Measurements from ENCODE around the gene QRICH1.
A peak's percentile ranks its signal among the peaks of the same experiment; 100 is the strongest.
"Not testable (repeated sequence)": the region's sequence is repeated elsewhere in the genome, so short reads cannot be mapped to it uniquely, and the experiment has no call there.

The QRICH1 gene

GRCh38 chr3:49017971-49018706 lies 75.7 kb downstream of the QRICH1 start, which contains the start of gene DALRD3:
DALRD3 (minus strand) TSS chr3:49018580; CDS start chr3:49018564, 16 bp downstream.
- no peak for DNase-seq (ENCODE audit: low read depth, low spot score)

GRCh38 chr3:49017229-49017970 lies 76.5 kb downstream of the QRICH1 start:
- DNase-seq (ENCODE audit: low read depth, low spot score) = no peak

- no peak for DNase-seq (ENCODE audit: low read depth, low spot score)
These were observed 77.2 kb downstream of the QRICH1 start for GRCh38 chr3:49016414-49017228.

GRCh38 chr3:49015765-49016164 lies 78.1 kb downstream of the QRICH1 start:
- DNase-seq (ENCODE audit: low read depth, low spot score) = no peak

- DNase-seq (ENCODE audit: low read depth, low spot score) = no peak
These were observed 78.8 kb downstream of the QRICH1 start for GRCh38 chr3:49015072-49015471.

- DNase-seq (ENCODE audit: low read depth, low spot score) = no peak
These were observed 79.9 kb downstream of the QRICH1 start for GRCh38 chr3:49013738-49014660.

GRCh38 chr3:49013113-49013737 lies 80.6 kb downstream of the QRICH1 start:
- DNase-seq (ENCODE audit: low read depth, low spot score) = no peak

- DNase-seq (ENCODE audit: low read depth, low spot score) = no peak
These were observed 81.3 kb downstream of the QRICH1 start for GRCh38 chr3:49012441-49013017.

- DNase-seq (ENCODE audit: low read depth, low spot score) = no peak
These were observed 84.5 kb downstream of the QRICH1 start for GRCh38 chr3:49009396-49009795.

GRCh38 chr3:49008627-49009026 lies 85.2 kb downstream of the QRICH1 start:
- DNase-seq (ENCODE audit: low read depth, low spot score) = not testable (repeated sequence)

- peak; percentile 31 for DNase-seq (ENCODE audit: low read depth, low spot score)
These were observed 85.9 kb downstream of the QRICH1 start for GRCh38 chr3:49007771-49008528.

- DNase-seq (ENCODE audit: low read depth, low spot score) = peak; percentile 92
These were observed 86.7 kb downstream of the QRICH1 start, which contains the start of gene WDR6 for GRCh38 chr3:49007068-49007770. WDR6 (plus strand) TSS chr3:49007391; CDS start chr3:49007432, 41 bp downstream.

GRCh38 chr3:49006408-49007067 lies 87.3 kb downstream of the QRICH1 start:
- no peak for DNase-seq (ENCODE audit: low read depth, low spot score)

GRCh38 chr3:49005998-49006397 lies 87.9 kb downstream of the QRICH1 start:
- DNase-seq (ENCODE audit: low read depth, low spot score) = no peak

- DNase-seq (ENCODE audit: low read depth, low spot score) = no peak
These were observed 88.6 kb downstream of the QRICH1 start for GRCh38 chr3:49005303-49005680.

GRCh38 chr3:49004352-49005302 lies 89.2 kb downstream of the QRICH1 start:
- no peak for DNase-seq (ENCODE audit: low read depth, low spot score)

- DNase-seq (ENCODE audit: low read depth, low spot score) = no peak
These were observed 92.7 kb downstream of the QRICH1 start for GRCh38 chr3:49001155-49001554.
